Tibial artery (tissue), 4 donors: ENCODE measurements around the gene BAHCC1.

ENCODE experiments used
- DNase-seq, 2 donors: peaks; one replicate each; pipeline ENCODE4 v3.0.0-alpha.2; 2019
- H3K27ac ChIP-seq, 2 donors: fragments of 200-600 bp; sonication (generic) in 1 of 2; 1 replicate in 1 of 2; 2 replicates in 1 of 2; pipeline ENCODE4 v1.5.1; 2018 to 2019; ENCODE audit warnings: mild to moderate bottlenecking in 1 of 2
- H3K27me3 ChIP-seq, 2 donors: fragments of 200-600 bp; sonication (generic) in 1 of 2; one replicate each; pipeline versions ENCODE4 v1.5.1 to v1.6.0; 2016 to 2019
- H3K36me3 ChIP-seq, 3 donors: fragments of 200-600 bp; sonication (generic) in 2 of 3; one replicate each; pipeline ENCODE4 v1.5.1; 2016 to 2019; ENCODE audit warnings: mild to moderate bottlenecking in 2 of 3
- H3K4me1 ChIP-seq, 4 donors: fragments of 200-600 bp; sonication (generic) in 2 of 4; 1 replicate in 3 of 4; 2 replicates in 1 of 4; pipeline ENCODE4 v1.5.1; 2016 to 2019
- H3K4me3 ChIP-seq, 2 donors: fragments of 200-600 bp; sonication (generic) in 1 of 2; 1 replicate in 1 of 2; 2 replicates in 1 of 2; pipeline ENCODE4 v1.5.1; 2018 to 2019; ENCODE audit warnings: mild to moderate bottlenecking in 2 of 2
- H3K9me3 ChIP-seq, 3 donors: fragments of 200-600 bp; sonication (generic) in 1 of 3; one replicate each; pipeline ENCODE4 v1.5.1; 2016 to 2019
- intact Hi-C: fragments of 100-400 bp; cut with DNase I; formaldehyde crosslinking; loops from one replicate; pipeline ENCODE4 v1.15.0; 2023; ENCODE audit warnings: low total_unique reads
- TF ChIP-seq, protein P1 (sequence below), 2 experiments: fragments of 200-600 bp in 1 of 2; fragments of 450-650 bp in 1 of 2; IDR thresholded peaks; one replicate each; pipeline ENCODE4 v1.5.1; 2017 to 2019; ENCODE audit warnings: antibody characterized with exemption in 2 of 2, mild to moderate bottlenecking in 1 of 2, moderate library complexity in 1 of 2

The BAHCC1 gene

DNA sequence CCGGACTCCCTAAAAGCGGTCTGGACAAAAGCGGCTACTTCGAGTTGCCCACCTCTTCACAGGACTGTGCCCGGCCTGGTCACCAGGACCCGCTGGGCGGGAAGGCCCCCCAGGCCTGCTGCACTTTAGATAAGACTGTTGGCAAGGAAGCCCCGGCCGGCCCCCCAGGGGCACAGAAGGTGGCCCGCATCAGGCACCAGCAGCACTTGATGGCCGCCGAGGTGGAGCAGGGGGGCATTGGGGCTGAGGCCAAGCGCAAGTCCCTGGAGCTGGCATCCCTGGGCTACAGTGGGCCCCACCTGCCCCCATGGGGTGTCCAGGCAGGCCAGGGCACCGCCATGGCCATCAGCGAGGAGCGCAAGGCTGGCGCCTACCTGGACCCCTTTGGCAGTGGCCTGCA lies 47.5 kb downstream of the BAHCC1 start:
- H3K27me3 ChIP-seq: no peaks in the 10 kb centered on the region
- intact Hi-C loops: no loop called here
- TF ChIP-seq, protein P1, sequence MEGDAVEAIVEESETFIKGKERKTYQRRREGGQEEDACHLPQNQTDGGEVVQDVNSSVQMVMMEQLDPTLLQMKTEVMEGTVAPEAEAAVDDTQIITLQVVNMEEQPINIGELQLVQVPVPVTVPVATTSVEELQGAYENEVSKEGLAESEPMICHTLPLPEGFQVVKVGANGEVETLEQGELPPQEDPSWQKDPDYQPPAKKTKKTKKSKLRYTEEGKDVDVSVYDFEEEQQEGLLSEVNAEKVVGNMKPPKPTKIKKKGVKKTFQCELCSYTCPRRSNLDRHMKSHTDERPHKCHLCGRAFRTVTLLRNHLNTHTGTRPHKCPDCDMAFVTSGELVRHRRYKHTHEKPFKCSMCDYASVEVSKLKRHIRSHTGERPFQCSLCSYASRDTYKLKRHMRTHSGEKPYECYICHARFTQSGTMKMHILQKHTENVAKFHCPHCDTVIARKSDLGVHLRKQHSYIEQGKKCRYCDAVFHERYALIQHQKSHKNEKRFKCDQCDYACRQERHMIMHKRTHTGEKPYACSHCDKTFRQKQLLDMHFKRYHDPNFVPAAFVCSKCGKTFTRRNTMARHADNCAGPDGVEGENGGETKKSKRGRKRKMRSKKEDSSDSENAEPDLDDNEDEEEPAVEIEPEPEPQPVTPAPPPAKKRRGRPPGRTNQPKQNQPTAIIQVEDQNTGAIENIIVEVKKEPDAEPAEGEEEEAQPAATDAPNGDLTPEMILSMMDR (IDR thresholded peaks at IDR 0.05): no peak
- H3K4me1 ChIP-seq: peaks cover 0 to 3% (median under 1%) of the 10 kb centered on the region in 4 donors
- DNase-seq: no peak
- H3K9me3 ChIP-seq: no peaks in the 10 kb centered on the region
- no peak overlapping the region for H3K27ac ChIP-seq
- H3K4me3 ChIP-seq: no peak overlapping the region
- peaks cover 0 to 68% (median 33%) of the 10 kb centered on the region in 3 donors for H3K36me3 ChIP-seq

DNA sequence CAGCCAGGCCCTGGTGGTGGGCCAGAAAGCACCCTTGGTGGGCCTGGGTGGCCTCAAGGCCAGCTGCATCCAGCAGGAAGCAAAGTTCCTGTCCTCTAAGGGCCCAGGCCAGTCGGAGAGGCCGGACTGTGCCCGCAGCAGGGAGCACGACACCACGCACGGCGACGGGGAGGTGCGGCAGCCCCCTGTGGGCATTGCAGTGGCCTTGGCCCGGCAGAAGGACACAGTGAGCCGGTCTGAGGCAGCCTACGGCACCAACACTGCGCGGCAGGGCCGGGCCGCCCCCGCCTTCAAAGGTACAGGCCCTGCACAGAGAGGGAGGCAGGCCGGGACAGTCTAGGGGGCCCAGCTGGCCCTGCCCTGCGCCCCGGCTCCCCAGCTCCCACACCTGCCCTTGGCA lies 48.0 kb downstream of the BAHCC1 start:
- H3K4me1 ChIP-seq: no peaks in the 10 kb centered on the region
- TF ChIP-seq, protein P1 (IDR thresholded peaks at IDR 0.05): no peak
- H3K27me3 ChIP-seq: no peaks in the 10 kb centered on the region
- intact Hi-C loops: no loop called here
- no peak overlapping the region for H3K4me3 ChIP-seq
- peaks cover 0 to 68% (median 38%) of the 10 kb centered on the region in 3 donors for H3K36me3 ChIP-seq
- DNase-seq: no peak
- H3K27ac ChIP-seq: no peak overlapping the region
- no peaks in the 10 kb centered on the region for H3K9me3 ChIP-seq

DNA sequence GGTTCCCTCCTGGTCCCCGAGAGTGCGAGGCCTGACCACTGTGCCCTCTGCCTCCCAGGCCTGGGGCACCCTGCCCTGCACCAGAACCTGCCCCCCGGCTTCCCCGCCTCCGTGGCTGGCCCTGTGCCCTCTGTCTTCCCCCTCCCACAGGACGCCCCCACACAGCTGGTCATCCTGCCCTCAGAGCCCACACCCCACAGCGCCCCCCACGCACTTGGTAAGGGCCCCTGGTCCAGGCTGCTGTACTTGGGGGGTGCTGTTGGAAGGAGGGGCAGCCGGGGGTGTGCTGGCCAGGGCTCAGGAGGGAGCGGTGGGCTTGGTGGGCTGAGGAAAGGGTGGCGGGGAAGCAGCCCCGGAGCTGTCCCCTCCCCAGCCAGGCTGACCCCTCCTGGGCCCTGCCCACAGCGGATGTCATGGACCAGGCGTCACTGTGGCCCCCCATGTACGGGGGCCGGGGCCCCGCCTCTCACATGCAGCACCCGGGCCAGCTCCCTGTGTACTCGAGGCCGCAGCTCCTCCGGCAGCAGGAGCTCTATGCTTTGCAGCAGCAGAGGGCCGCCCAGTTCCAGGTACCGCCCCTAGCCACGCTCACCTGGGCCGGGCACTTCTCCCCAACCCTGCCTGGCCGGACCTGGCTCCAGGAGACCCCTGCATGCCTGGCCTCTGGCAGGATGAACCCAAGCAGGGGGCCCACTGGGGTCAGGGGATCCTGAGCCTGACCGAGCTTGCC lies 49.5 kb downstream of the BAHCC1 start:
- DNase-seq: no peak
- Histone ChIP-seq H3K36me3 (peaks cover 0 to 75% (median 44%) of the 10 kb centered on the region in 3 donors), H3K27me3 (no peaks in the 10 kb centered on the region), H3K4me3 (no peak overlapping the region), H3K4me1 (no peaks in the 10 kb centered on the region), H3K27ac (no peak overlapping the region), H3K9me3 (no peaks in the 10 kb centered on the region)
- TF ChIP-seq, protein P1 (IDR thresholded peaks at IDR 0.05): no peak
- intact Hi-C loops: no loop called here

DNA sequence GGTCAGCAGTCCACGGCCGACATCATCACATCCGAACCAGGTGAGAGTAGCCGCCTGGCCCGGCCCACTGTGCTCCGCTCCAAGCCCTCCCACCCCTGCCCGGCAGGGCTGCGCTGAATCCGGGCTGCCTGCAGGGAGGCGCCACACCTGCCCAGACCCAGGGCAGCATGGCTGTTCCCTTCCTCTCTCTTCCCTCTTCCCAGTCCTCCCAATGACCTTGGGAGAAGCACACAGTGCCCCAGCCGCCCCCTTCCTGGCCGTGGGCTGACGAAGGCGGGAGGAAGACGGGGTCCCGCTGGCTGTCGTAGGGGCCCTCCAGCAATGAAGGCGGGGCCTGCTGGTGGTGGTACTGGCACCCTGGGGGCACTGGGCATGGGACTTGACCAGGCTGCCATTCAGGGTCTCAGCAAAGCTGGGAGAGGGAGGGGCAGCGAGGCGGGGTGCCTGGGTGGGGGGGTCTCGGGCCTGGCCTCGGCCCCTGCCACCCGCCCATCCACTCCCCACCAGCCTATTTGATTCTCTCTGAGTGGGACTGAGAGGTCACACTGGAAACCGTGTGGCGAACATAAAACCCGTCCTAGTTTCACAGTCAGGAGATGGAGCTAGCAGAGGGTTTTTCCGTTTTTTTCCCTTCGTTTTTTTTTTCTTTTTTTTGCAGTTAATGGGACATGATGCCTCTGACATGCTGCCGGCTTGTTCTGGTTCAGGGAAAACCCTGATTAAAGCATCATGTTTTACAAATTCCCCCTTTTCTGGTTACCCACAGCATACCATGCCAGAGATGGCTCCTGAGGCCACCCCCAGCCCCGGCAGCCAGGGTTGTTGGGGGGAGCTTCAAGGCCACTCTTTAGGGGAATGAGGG lies 50.6 kb downstream of the BAHCC1 start:
- intact Hi-C loops: no loop called here
- H3K27me3 ChIP-seq: no peaks in the 10 kb centered on the region
- TF ChIP-seq, protein P1 (IDR thresholded peaks at IDR 0.05): no peak
- no peaks in the 10 kb centered on the region for H3K4me1 ChIP-seq
- H3K36me3 ChIP-seq: peaks cover 0 to 83% (median 49%) of the 10 kb centered on the region in 3 donors
- H3K27ac ChIP-seq: no peak overlapping the region
- no peak for DNase-seq
- no peak overlapping the region for H3K4me3 ChIP-seq
- H3K9me3 ChIP-seq: no peaks in the 10 kb centered on the region

DNA sequence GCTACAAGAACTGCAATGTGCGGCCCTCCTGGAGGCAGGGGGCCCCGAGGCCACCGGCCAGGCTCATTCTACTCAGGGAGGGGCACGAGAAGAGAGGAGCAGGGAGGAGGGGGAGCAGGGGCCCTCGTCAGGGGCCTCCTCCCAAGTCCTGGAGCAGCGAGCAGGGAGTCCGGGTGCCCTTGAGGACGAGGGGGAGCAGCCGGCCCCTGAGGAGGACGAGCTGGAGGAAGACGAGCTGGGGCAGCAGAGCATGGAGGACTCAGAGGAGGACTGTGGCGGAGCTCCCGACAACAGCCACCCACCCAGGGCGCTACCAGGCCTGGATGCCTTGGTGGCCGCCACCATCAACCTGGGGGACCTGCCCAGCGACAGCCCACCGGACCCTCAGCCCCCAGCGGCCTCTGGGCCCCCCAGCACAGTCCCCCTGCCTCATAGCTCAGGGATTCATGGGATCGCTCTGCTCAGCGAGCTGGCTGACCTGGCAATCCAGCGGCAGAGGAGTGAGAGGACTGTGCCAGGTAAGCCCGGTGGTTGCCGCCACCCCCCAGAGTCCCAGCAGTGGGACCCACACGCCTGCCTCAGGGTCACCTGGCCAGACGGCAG lies 52.2 kb downstream of the BAHCC1 start:
- intact Hi-C loops: no loop called here
- H3K4me3 ChIP-seq: no peak overlapping the region
- peaks cover 0 to 90% (median 57%) of the 10 kb centered on the region in 3 donors for H3K36me3 ChIP-seq
- DNase-seq: no peak
- H3K27ac ChIP-seq: no peak overlapping the region
- no peaks in the 10 kb centered on the region for H3K9me3 ChIP-seq
- H3K27me3 ChIP-seq: no peaks in the 10 kb centered on the region
- no peaks in the 10 kb centered on the region for H3K4me1 ChIP-seq
- TF ChIP-seq, protein P1 (IDR thresholded peaks at IDR 0.05): no peak
